ENCODE data around the gene GPR27.

Gene GPR27

GRCh38 chr3:71707595-71707994, 46.1 kb upstream of the GPR27 start:
- Histone ChIP-seq H3K27me3 (ENCODE audit: insufficient read depth, poor library complexity, severe bottlenecking) (no peaks in the 10 kb centered on the region), H3K27ac (replicated peaks) (no peak overlapping the region), H3K4me3 (replicated peaks; ENCODE audit: insufficient read depth, low read length) (no peak overlapping the region)
- no peak for DNase-seq (ENCODE audit: low read depth in 1 of 2, low spot score in 1 of 2)
- TF ChIP-seq REST (IDR thresholded peaks at IDR 0.05; ENCODE audit: insufficient replicate concordance, low read depth) = no peak

GRCh38 chr3:71708476-71709105, 45.1 kb upstream of the GPR27 start:
- H3K27me3 ChIP-seq (ENCODE audit: insufficient read depth, poor library complexity, severe bottlenecking) = no peaks in the 10 kb centered on the region
- peak in 1 of 2 experiments; percentile 39 for DNase-seq (ENCODE audit: low read depth in 1 of 2, low spot score in 1 of 2)
- no peak for TF ChIP-seq POLR2AphosphoS5 (IDR thresholded peaks at IDR 0.05; ENCODE audit: low read depth)
- TF ChIP-seq GABPA (IDR thresholded peaks at IDR 0.05; ENCODE audit: low read depth) = no peak
- no peak for TF ChIP-seq SPI1 (IDR thresholded peaks at IDR 0.05; ENCODE audit: borderline replicate concordance, low read depth)
- no peak for TF ChIP-seq CTCF (IDR thresholded peaks at IDR 0.05; ENCODE audit: insufficient read depth, low read length)
- no peak for TF ChIP-seq REST (IDR thresholded peaks at IDR 0.05; ENCODE audit: insufficient replicate concordance, low read depth)
- no peak overlapping the region for H3K27ac ChIP-seq (replicated peaks)
- no peak overlapping the region for H3K4me3 ChIP-seq (replicated peaks; ENCODE audit: insufficient read depth, low read length)

GRCh38 chr3:71709908-71710511, 43.6 kb upstream of the GPR27 start:
- DNase-seq (ENCODE audit: low read depth in 1 of 2, low spot score in 1 of 2) = no peak
- Histone ChIP-seq H3K4me3 (replicated peaks; ENCODE audit: insufficient read depth, low read length) (no peak overlapping the region), H3K27ac (replicated peaks) (no peak overlapping the region), H3K27me3 (ENCODE audit: insufficient read depth, poor library complexity, severe bottlenecking) (no peaks in the 10 kb centered on the region)
- no peak for TF ChIP-seq POLR2AphosphoS5 (IDR thresholded peaks at IDR 0.05; ENCODE audit: low read depth)
- TF ChIP-seq REST (IDR thresholded peaks at IDR 0.05; ENCODE audit: insufficient replicate concordance, low read depth) = peak; percentile 83

- TF ChIP-seq SPI1 (IDR thresholded peaks at IDR 0.05; ENCODE audit: borderline replicate concordance, low read depth) (no peak), GABPA (IDR thresholded peaks at IDR 0.05; ENCODE audit: low read depth) (no peak), CTCF (IDR thresholded peaks at IDR 0.05; ENCODE audit: insufficient read depth, low read length) (peak; percentile 39)
- Histone ChIP-seq H3K27ac (replicated peaks) (no peak overlapping the region), H3K4me3 (replicated peaks; ENCODE audit: insufficient read depth, low read length) (no peak overlapping the region), H3K27me3 (ENCODE audit: insufficient read depth, poor library complexity, severe bottlenecking) (no peaks in the 10 kb centered on the region)
- peak in 1 of 2 experiments; percentile 30 for DNase-seq (ENCODE audit: low read depth in 1 of 2, low spot score in 1 of 2)
These were observed 42.7 kb upstream of the GPR27 start for GRCh38 chr3:71710906-71711494.
